ENCODE measurements around the gene BARX2.

- no peak for TF ChIP-seq CTCF (IDR thresholded peaks at IDR 0.05; ENCODE audit: insufficient read depth, low read length)
- no peak for TF ChIP-seq POLR2AphosphoS5 (IDR thresholded peaks at IDR 0.05; ENCODE audit: low read depth)
- TF ChIP-seq REST (IDR thresholded peaks at IDR 0.05; ENCODE audit: insufficient replicate concordance, low read depth), result no peak
- TF ChIP-seq GABPA (IDR thresholded peaks at IDR 0.05; ENCODE audit: low read depth), result no peak
- TF ChIP-seq SPI1 (IDR thresholded peaks at IDR 0.05; ENCODE audit: borderline replicate concordance, low read depth), result no peak
Observed at GRCh38 chr11:129426038-129426437, 50.4 kb downstream of the BARX2 start.
